ENCODE measurements around the gene PLOD1.

DNA sequence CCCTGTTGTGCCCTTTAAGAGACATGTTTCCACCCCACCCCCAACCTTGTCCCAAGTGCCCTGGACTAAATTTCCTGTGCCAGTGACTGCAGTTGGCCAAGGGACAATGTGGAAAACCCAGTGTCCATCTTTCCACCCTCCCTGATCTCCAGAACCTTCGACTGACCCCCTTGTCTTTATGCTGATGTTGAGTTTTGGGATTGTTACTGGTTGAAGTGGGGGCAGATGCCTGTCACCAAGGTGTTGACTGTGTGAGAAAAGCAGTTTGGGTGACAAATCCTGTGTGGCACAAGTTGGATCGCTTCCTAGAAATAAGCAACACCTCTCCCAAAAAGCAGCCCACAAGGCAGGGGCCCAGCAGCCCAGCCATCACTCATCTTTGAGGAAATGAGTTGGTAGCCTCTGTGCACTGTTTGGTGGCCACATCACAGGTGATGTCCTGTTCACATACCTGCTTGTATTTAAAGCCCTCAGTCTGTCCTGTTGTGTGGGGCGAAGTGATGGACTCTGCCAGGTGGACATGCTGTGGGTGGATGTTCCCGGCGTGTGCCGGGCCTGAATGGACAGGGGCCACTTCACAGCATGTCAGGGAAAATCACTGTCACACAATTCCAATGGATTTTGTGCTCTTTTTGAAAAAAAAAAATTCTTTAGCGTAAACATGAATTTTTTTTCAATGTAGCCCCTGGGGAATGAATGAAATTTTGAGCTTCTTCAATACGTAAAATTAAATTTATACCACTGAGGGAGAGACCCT lies 78.2 kb downstream of the PLOD1 start:
- TF ChIP-seq CTCF (conservative IDR thresholded peaks at IDR 0.05 in 1 of 2, IDR thresholded peaks at IDR 0.05 in 1 of 2; ENCODE audit: low read depth in 1 of 2, low read length in 2 of 2): no peak
- no peak for TF ChIP-seq EZH2 (IDR thresholded peaks at IDR 0.05; ENCODE audit: low read length, missing control alignments)
